H7 (cell line): ENCODE data around the gene PGP. TPM values are rescaled to one million over a fixed set of nuclear protein-coding genes. Genes with fewer than 3 reads are reported as not detected.

Experiments
- DNase-seq: peaks from one replicate; pipeline ENCODE4 v3.0.0; 2012
- H3K27me3 ChIP-seq: 2 replicates; pipeline ENCODE4 v1.6.0; 2011; ENCODE audit warnings: mild to moderate bottlenecking, low read length; ENCODE audit not compliant: control insufficient read depth, insufficient read depth
- H3K36me3 ChIP-seq: replicated peaks from 2 replicates; pipeline ENCODE4 v1.5.1; 2011; ENCODE audit warnings: low read length; ENCODE audit not compliant: control insufficient read depth, insufficient read depth
- H3K4me3 ChIP-seq: 2 replicates; pipeline ENCODE4 v1.5.1; 2011; ENCODE audit warnings: low read depth, mild to moderate bottlenecking, control low read depth, low read length, moderate library complexity; ENCODE audit not compliant: insufficient read depth
- total RNA-seq: library from RNA; depleted of rRNA; stranded (reverse); fragments of >200 nt; shearing (Covaris generic); gene quantifications from 2 replicates; pipeline ENCODE4 v1.2.3, GENCODE V29; 2014

PGP gene
- total RNA-seq, 1 experiment from 2014 or later = 57.4 TPM

- Histone ChIP-seq H3K4me3 (peak overlapping the region; percentile 47), H3K27me3 (peaks cover 33% of the 10 kb centered on the region)
Observed at GRCh38 chr16:2194852-2195321, 19.8 kb downstream of the PGP start.

GRCh38 chr16:2194166-2194834, 20.3 kb downstream of the PGP start:
- H3K27me3 ChIP-seq = peaks cover 32% of the 10 kb centered on the region
- no peak for DNase-seq
- no peak overlapping the region for H3K4me3 ChIP-seq
- H3K36me3 ChIP-seq = no peaks in the 10 kb centered on the region

More at GRCh38 chr16:2194852-2195321, 19.8 kb downstream of the PGP start:
- H3K36me3 ChIP-seq = no peaks in the 10 kb centered on the region
- DNase-seq = peak; percentile 95

- Histone ChIP-seq H3K27me3 (peaks cover 11% of the 10 kb centered on the region), H3K36me3 (no peaks in the 10 kb centered on the region), H3K4me3 (no peak overlapping the region)
- DNase-seq = no peak
Observed at GRCh38 chr16:2191446-2191706, 23.3 kb downstream of the PGP start.

GRCh38 chr16:2190659-2191445, 23.8 kb downstream of the PGP start:
- no peak overlapping the region for H3K4me3 ChIP-seq
- H3K36me3 ChIP-seq = no peaks in the 10 kb centered on the region
- peaks cover 9% of the 10 kb centered on the region for H3K27me3 ChIP-seq
- DNase-seq = no peak

- Histone ChIP-seq H3K4me3 (no peak overlapping the region), H3K27me3 (peaks cover 2% of the 10 kb centered on the region; the same call in 1 of the 2 replicates), H3K36me3 (no peaks in the 10 kb centered on the region)
- no peak for DNase-seq
Observed at GRCh38 chr16:2190002-2190658, 24.5 kb downstream of the PGP start.

GRCh38 chr16:2189252-2189893, 25.3 kb downstream of the PGP start:
- H3K4me3 ChIP-seq = no peak overlapping the region
- no peaks in the 10 kb centered on the region; the same call in 1 of the 2 replicates for H3K27me3 ChIP-seq
- no peaks in the 10 kb centered on the region for H3K36me3 ChIP-seq
- DNase-seq = no peak

GRCh38 chr16:2188395-2188794, 26.2 kb downstream of the PGP start:
- no peak for DNase-seq
- Histone ChIP-seq H3K4me3 (no peak overlapping the region), H3K27me3 (no peaks in the 10 kb centered on the region), H3K36me3 (no peaks in the 10 kb centered on the region)

GRCh38 chr16:2187212-2187611, 27.4 kb downstream of the PGP start:
- no peak for DNase-seq
- H3K27me3 ChIP-seq = no peaks in the 10 kb centered on the region
- no peak overlapping the region for H3K4me3 ChIP-seq
- H3K36me3 ChIP-seq = no peaks in the 10 kb centered on the region

GRCh38 chr16:2186505-2186904, 28.1 kb downstream of the PGP start:
- no peak overlapping the region for H3K4me3 ChIP-seq
- H3K36me3 ChIP-seq = no peaks in the 10 kb centered on the region
- H3K27me3 ChIP-seq = no peaks in the 10 kb centered on the region
- no peak for DNase-seq

GRCh38 chr16:2186064-2186463, 28.6 kb downstream of the PGP start:
- Histone ChIP-seq H3K36me3 (no peaks in the 10 kb centered on the region), H3K4me3 (no peak overlapping the region), H3K27me3 (no peaks in the 10 kb centered on the region)
- DNase-seq = no peak

GRCh38 chr16:2184962-2185361, 29.7 kb downstream of the PGP start:
- no peak overlapping the region for H3K4me3 ChIP-seq
- H3K36me3 ChIP-seq = no peaks in the 10 kb centered on the region
- DNase-seq = no peak
- H3K27me3 ChIP-seq = no peaks in the 10 kb centered on the region

- H3K27me3 ChIP-seq = 0 out of 2 replicates have a peak, but pooled peaks cover under 1% of the 10 kb centered on the region
- no peak for DNase-seq
- H3K36me3 ChIP-seq = no peaks in the 10 kb centered on the region
- H3K4me3 ChIP-seq = no peak overlapping the region
Observed at GRCh38 chr16:2184346-2184745, 30.3 kb downstream of the PGP start.

GRCh38 chr16:2183671-2184070, 31.0 kb downstream of the PGP start:
- no peak for DNase-seq
- 0 out of 2 replicates have a peak, but pooled peaks cover 3% of the 10 kb centered on the region for H3K27me3 ChIP-seq
- no peak overlapping the region for H3K4me3 ChIP-seq
- H3K36me3 ChIP-seq = no peaks in the 10 kb centered on the region

- Histone ChIP-seq H3K27me3 (0 out of 2 replicates have a peak, but pooled peaks cover 3% of the 10 kb centered on the region), H3K4me3 (no peak overlapping the region), H3K36me3 (peaks cover 2% of the 10 kb centered on the region; the same call in 1 of the 2 replicates)
- DNase-seq = no peak
Observed at GRCh38 chr16:2181952-2182351, 32.7 kb downstream of the PGP start.
